IPS DF 6.9 (cell line): ENCODE data around the gene SYT6.
"Not testable (repeated sequence)": the region's sequence is repeated elsewhere in the genome, so short reads cannot be mapped to it uniquely, and the experiment has no call there.

Experiments
- DNase-seq: peaks from one replicate; pipeline ENCODE4 v3.0.0-alpha.2; 2013; ENCODE audit warnings: low read depth, low spot score
- H3K27ac ChIP-seq: one replicate; pipeline ENCODE4 v1.5.1; 2013; ENCODE audit warnings: low read length, control low read depth
- H3K27me3 ChIP-seq: 2 replicates; pipeline ENCODE4 v1.6.1; 2013; ENCODE audit warnings: mild to moderate bottlenecking, low read length; ENCODE audit not compliant: control insufficient read depth, insufficient read depth
- H3K36me3 ChIP-seq: 2 replicates; pipeline ENCODE4 v1.6.1; 2013; ENCODE audit warnings: low read length; ENCODE audit not compliant: control insufficient read depth, insufficient read depth
- H3K4me1 ChIP-seq: 2 replicates; pipeline ENCODE4 v1.6.1; 2013; ENCODE audit warnings: low read length; ENCODE audit not compliant: control insufficient read depth, insufficient read depth
- H3K4me3 ChIP-seq: 2 replicates; pipeline ENCODE4 v1.5.1; 2013; ENCODE audit warnings: mild to moderate bottlenecking, low read length
- H3K9me3 ChIP-seq: 2 replicates; pipeline ENCODE4 v1.6.1; 2013; ENCODE audit warnings: low read length, inconsistent platforms; ENCODE audit not compliant: control insufficient read depth, insufficient read depth
- WGBS: extraction: QIAGEN DNeasy Blood & Tissue Kit; methylation state at CpG from one replicate; pipeline ENCODE4 v1.1.7; 2013; ENCODE audit warnings: mixed read lengths, missing lambda C conversion rate; ENCODE audit not compliant: insufficient read length, insufficient coverage; 5-methylcytosine and 5-hydroxymethylcytosine counted together

Gene SYT6

DNA sequence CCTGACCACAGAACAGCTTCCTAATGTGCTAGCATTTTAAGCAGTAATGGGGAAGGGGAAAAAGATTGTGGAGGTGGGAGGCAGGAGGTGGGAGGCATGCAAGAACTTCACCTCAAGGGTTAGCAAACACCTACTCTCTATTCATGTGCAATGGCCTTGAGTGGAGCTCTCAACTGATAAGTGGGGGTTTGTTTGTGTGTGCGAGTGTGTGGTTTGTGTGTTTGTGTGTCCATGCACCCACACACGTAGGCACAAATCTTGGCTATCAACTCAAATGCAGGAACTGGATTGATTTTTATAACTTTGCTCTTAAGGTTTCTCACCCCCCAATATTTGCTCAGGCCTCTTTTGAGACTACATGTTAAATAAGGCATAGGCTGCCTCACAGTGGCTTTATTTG, 78.6 kb downstream of the SYT6 start:
- Histone ChIP-seq H3K9me3 (peaks cover 2% of the 10 kb centered on the region), H3K4me3 (no peak overlapping the region), H3K36me3 (no peaks in the 10 kb centered on the region; the same call in 1 of the 2 replicates), H3K27me3 (no peaks in the 10 kb centered on the region), H3K27ac (peak overlapping the region; percentile 95), H3K4me1 (peaks cover 14% of the 10 kb centered on the region)
- DNase-seq = no peak
- WGBS = no CpG with 5 or more reads among the region's 2 CpGs

DNA sequence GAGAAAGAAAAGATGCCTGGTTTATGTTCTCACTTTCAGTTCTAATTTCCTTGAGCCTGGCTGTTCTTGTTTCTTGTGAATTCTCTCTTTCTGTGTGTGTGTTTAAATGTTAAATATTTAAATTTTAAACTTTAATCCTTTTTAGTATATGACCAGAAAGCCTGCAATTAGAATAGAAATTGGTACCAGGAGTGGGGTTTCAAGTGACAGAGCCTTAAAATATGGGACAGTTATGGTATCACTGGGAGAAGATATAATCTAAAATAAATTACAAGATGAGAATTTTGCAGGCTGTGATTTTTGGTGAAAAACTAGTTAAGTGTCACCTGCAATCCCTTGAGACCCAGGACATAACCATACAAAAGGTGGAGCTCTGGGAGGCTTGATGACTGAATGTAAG, 81.4 kb downstream of the SYT6 start:
- Histone ChIP-seq H3K27me3 (no peaks in the 10 kb centered on the region), H3K27ac (no peak overlapping the region), H3K4me1 (peaks cover 9% of the 10 kb centered on the region), H3K36me3 (no peaks in the 10 kb centered on the region; the same call in 1 of the 2 replicates), H3K4me3 (no peak overlapping the region), H3K9me3 (peaks cover 2% of the 10 kb centered on the region)
- DNase-seq = no peak

DNA sequence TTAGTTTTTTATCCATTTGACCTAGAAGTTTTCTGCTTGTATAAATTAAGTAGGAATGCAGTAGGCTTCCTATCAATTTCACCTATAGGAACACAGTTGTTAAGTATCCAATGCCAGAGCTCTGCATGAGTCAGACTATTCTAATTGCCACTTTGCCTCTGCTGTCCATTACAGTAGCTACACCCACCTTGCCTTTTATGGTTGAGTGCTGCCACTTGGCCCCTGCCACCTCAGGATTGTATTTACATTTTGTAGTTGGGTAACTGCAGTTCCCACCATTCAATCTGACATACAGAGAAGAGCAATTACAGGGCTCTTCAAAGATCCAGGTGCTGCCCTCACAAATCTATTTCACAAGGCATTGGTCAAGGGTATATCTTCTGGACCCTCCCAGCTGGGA, 83.9 kb downstream of the SYT6 start:
- H3K4me3 ChIP-seq, DNase-seq, H3K27me3 ChIP-seq, H3K4me1 ChIP-seq, H3K9me3 ChIP-seq, H3K36me3 ChIP-seq, H3K27ac ChIP-seq: not testable (repeated sequence)

DNA sequence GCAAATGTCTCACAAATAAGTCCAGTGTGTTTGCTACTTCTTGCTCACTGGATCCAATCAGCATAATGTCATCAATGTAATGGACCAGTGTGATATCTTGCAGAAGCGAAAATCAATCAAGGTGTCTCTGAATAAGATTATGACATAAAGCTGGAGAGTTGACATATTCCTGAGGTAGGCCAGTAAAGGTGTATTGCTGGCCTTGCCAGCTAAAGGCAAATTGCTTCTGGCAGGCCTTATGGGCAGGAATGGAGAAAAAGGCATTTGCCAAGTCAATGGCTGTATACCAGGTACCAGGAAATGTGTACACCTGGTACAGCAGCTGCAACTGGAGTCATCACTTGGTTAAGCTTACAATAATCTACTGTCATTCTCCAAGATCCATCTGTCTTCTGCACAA, 85.0 kb downstream of the SYT6 start:
- H3K27ac ChIP-seq, H3K4me1 ChIP-seq, H3K27me3 ChIP-seq, H3K4me3 ChIP-seq, H3K36me3 ChIP-seq, H3K9me3 ChIP-seq, DNase-seq: not testable (repeated sequence)
- no CpG with 5 or more reads among the region's 1 CpG for WGBS

DNA sequence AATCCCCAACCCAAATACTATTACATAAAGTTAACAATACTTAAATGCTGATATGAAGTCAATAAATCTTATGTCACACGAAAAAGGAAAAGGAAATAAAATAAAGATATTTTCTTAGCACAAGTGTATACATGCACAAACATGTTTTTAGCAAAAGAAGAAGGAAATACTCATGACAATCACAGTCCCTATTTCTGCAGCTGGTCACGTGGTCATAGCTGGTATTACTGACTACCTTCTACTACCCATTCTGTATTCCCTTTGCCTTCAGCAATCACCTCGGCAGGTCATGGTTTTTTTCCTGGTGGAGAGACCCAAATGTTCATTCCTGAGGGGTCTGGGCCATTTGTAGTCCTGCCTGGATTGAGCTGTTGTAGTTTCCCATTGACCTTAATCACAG, 88.0 kb downstream of the SYT6 start:
- H3K36me3 ChIP-seq, H3K4me3 ChIP-seq, H3K4me1 ChIP-seq, DNase-seq, H3K9me3 ChIP-seq, H3K27ac ChIP-seq, H3K27me3 ChIP-seq: not testable (repeated sequence)
- WGBS = no CpG with 5 or more reads among the region's 3 CpGs

DNA sequence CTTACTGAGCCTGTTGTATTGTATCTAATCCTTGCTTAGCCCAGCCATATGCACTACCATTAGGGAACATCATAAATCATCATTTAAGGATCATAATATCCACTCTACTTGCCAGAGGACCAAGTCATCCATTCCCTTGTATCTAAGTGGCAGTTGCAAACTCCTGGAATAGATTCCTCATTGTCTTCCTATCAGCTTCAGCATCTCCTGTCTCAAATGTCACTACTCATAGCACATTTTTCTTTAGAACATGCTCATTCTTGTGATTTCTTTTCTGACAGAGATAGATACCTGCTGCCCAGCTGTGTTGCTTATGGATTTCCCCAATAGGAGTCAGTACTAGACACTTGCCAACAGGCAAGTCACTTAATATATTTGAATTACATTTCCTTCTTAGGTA, 90.1 kb downstream of the SYT6 start:
- Histone ChIP-seq H3K4me3 (no peak overlapping the region), H3K4me1 (no peaks in the 10 kb centered on the region), H3K27me3 (no peaks in the 10 kb centered on the region), H3K9me3 (no peaks in the 10 kb centered on the region; the same call in 1 of the 2 replicates), H3K27ac (no peak overlapping the region), H3K36me3 (no peaks in the 10 kb centered on the region)
- no peak for DNase-seq

DNA sequence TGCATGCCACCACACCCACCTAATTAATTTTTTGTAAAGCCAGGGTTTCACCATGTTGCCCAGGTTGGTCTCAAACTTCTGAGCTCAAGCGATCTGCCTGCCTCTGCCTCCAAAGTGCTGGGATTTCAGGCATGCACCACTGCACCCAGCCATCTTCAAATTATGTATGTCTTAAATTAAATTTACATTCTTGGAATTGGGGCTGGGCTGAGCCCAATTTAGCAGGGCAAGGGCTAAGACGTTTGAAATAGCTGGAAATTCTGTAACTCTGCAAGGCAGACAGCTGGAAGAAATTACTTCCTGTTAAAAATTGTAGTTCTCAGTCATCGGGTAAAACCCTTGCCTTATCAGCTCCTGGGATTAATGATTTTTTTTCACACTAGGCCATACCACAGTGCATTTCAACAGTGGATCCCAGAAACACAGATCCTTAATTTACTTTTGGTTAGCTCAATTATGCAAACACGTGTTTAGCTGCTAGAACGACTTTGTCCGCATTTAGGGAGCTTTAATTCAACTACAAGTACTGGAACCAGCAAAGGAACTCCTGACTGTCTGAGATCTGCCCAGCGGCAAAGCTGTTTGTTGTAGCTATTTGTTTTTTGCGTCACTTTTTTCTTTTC, 91.1 kb downstream of the SYT6 start:
- Histone ChIP-seq H3K27me3 (no peaks in the 10 kb centered on the region), H3K4me1 (no peaks in the 10 kb centered on the region), H3K36me3 (no peaks in the 10 kb centered on the region), H3K9me3 (no peaks in the 10 kb centered on the region; the same call in 1 of the 2 replicates), H3K27ac (no peak overlapping the region), H3K4me3 (no peak overlapping the region)
- WGBS = no CpG with 5 or more reads among the region's 8 CpGs
- DNase-seq = no peak

DNA sequence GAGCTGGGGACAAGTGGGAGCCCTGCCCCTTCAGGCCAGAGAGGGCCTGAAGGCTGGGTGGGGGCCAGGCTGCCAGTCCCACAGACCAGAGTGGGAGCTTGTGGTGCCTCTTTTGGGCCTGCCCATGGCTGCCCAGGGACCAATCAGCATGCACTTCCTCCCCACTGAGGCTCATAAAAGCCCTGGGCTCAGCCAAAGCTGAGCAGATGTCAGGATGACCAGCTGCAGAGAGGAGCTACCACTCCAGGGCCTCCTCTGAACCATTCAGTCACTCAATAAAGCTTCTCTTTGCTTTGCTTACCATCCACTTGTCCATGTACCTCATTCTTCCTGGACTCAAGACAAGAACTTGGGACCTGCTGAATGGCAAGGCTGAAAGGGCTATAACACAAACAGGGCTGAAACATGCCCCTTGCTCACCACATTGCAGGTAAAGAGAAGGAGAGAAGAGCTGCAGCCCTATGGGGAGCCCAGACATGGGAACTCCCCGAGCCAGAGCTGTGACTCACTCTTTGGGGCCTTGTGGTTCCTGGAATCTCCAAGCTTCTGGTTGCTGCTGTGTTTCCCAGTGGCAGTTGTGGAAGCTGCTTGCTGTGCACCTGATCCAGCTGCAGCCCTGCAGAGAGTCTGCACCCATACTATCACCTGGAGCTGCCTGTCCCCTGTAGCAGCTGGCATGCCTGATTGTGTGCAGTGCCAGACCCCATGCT, 92.4 kb downstream of the SYT6 start:
- no peaks in the 10 kb centered on the region for H3K27me3 ChIP-seq
- DNase-seq = no peak
- no peak overlapping the region for H3K4me3 ChIP-seq
- no CpG with 5 or more reads among the region's 1 CpG for WGBS
- H3K9me3 ChIP-seq = no peaks in the 10 kb centered on the region; the same call in 1 of the 2 replicates
- no peak overlapping the region for H3K27ac ChIP-seq
- H3K4me1 ChIP-seq = no peaks in the 10 kb centered on the region
- H3K36me3 ChIP-seq = no peaks in the 10 kb centered on the region

DNA sequence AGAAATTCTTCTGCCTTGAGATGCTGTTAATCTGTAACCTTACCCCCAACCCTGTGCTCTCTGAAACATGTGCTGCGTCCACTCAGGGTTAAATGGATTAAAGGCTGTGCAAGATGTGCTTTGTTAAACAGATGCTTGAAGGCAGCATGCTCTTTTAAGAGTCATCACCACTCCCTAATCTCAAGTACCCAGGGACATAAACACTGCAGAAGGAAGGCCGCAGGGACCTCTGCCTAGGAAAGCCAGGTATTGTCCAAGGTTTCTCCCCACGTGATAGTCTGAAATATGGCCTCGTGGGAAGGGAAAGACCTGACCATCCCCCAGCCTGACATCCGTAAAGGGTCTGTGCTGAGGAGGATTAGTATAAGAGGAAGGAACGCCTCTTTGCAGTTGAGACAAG, 95.4 kb downstream of the SYT6 start:
- not testable (repeated sequence) for H3K9me3 ChIP-seq, DNase-seq, H3K27ac ChIP-seq, H3K4me3 ChIP-seq, H3K27me3 ChIP-seq, H3K36me3 ChIP-seq, H3K4me1 ChIP-seq
- no CpG with 5 or more reads among the region's 6 CpGs for WGBS

DNA sequence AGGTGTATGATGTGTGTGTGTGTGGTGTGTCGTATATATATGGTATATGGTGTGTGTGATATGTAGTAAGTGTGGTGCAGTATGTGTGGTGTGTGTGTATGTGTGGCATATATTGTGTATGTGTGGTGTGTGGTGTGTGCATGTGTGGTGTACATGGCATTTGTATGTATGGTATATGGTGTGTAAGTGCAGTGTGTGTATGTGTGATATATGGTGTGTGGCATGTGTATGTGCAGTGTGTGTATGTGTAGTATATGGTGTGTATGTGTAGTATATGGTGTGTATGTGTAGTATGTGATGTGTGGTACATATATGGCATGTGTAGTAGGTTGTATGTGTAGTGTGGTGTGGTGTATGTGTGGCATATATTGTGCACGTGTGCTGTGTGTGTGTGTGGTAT, 99.5 kb downstream of the SYT6 start:
- no peak for DNase-seq
- 100% methylated on average over 1 of the region's 2 CpGs for WGBS
- Histone ChIP-seq H3K4me1 (no peaks in the 10 kb centered on the region), H3K27ac (no peak overlapping the region), H3K4me3 (no peak overlapping the region), H3K9me3 (no peaks in the 10 kb centered on the region), H3K36me3 (no peaks in the 10 kb centered on the region), H3K27me3 (no peaks in the 10 kb centered on the region)

DNA sequence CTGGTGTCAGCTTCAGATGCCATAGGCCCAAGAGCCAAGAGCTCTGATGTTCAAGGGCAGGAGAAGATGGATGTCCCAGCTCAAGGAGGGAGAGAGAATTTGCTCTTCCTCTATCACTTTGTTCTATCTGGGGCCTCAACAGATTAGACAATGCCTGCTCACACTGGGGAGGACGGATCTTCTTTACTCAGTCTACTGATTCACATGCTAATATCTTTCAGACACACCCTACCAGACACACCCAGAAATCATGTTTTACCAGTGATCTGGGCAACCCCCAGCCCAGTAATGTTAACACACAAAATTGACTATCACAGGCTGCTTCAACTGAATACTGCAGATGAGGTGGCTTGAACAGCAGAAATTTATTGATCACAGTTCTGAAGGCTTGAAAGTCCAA, 105.4 kb downstream of the SYT6 start:
- H3K9me3 ChIP-seq = no peaks in the 10 kb centered on the region; the same call in 1 of the 2 replicates
- H3K27me3 ChIP-seq = no peaks in the 10 kb centered on the region; the same call in 1 of the 2 replicates
- DNase-seq = no peak
- WGBS = no CpG with 5 or more reads among the region's 1 CpG
- no peak overlapping the region for H3K27ac ChIP-seq
- H3K36me3 ChIP-seq = no peaks in the 10 kb centered on the region
- no peak overlapping the region for H3K4me3 ChIP-seq
- no peaks in the 10 kb centered on the region for H3K4me1 ChIP-seq
